ENCODE results near the gene C4A.
"Not testable (repeated sequence)": the region's sequence is repeated elsewhere in the genome, so short reads cannot be mapped to it uniquely, and the experiment has no call there.

DNA sequence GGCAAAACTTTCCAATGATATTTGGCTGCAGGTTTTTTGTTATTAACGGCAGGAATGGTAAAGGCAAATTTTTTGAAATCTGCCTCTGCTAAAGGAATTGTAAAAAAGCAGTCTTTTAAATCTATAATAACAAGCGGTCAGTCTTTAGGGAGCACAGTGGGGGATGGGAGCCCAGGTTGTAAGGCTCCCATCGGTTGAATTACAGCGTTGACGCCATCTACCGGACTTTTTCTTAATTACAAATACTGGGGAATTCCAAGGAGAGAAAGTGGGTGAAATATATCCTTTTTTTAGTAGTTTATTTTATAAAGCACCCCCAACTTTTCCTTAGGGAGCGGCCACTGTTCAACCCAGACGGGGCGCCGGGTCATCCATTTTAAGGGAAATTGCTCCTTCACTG, 7.5 kb downstream of the C4A start:
- not testable (repeated sequence) for TF ChIP-seq SUZ12 (IDR thresholded peaks at IDR 0.05); ZNF384 (IDR thresholded peaks at IDR 0.05); FOXA1 (IDR thresholded peaks at IDR 0.05); SP1 (IDR thresholded peaks at IDR 0.05); CTBP1 (IDR thresholded peaks at IDR 0.05; ENCODE audit: borderline replicate concordance); L3MBTL2 (conservative IDR thresholded peaks at IDR 0.05); BHLHE40 (IDR thresholded peaks at IDR 0.05; ENCODE audit: borderline replicate concordance); NFRKB (IDR thresholded peaks at IDR 0.05); FOXM1 (IDR thresholded peaks at IDR 0.05; ENCODE audit: borderline replicate concordance); ARNT (IDR thresholded peaks at IDR 0.05); ELF4 (IDR thresholded peaks at IDR 0.05)
- TF ChIP-seq, protein P1, sequence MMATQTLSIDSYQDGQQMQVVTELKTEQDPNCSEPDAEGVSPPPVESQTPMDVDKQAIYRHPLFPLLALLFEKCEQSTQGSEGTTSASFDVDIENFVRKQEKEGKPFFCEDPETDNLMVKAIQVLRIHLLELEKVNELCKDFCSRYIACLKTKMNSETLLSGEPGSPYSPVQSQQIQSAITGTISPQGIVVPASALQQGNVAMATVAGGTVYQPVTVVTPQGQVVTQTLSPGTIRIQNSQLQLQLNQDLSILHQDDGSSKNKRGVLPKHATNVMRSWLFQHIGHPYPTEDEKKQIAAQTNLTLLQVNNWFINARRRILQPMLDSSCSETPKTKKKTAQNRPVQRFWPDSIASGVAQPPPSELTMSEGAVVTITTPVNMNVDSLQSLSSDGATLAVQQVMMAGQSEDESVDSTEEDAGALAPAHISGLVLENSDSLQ (IDR thresholded peaks at IDR 0.05) = not testable (repeated sequence)
